GM12878 (cell line): ENCODE data around the gene NFAM1. TPM values are rescaled to one million over a fixed set of nuclear protein-coding genes. Genes with fewer than 3 reads are reported as not detected.
A peak's percentile ranks its signal among the peaks of the same experiment; 100 is the strongest.

Experiments used
- ATAC-seq: fragments of 200-7000 bp; cut with Tn5 transposase; 3 replicates; pipeline ENCODE4 v1.9.1; 2020; ENCODE audit warnings: mild to moderate bottlenecking, moderate library complexity
- BruUV-seq: library from RNA; stranded (reverse); fragments of 400-500 nt; replicated peaks from 2 replicates; lab custom pipeline; 2021; lab: Mats Ljungman, UMichigan
- CTCF ChIA-PET: fragments of 300-600 bp; sonication (Branson Sonifier 250); formaldehyde crosslinking; extraction: SDS; loops from one replicate; lab custom pipeline; 2021; ENCODE audit warnings: inconsistent platforms; lab: Yijun Ruan, JAX
- POLR2A ChIA-PET: fragments of 350-600 bp; formaldehyde crosslinking; extraction: SDS; loops from one replicate; lab custom pipeline; 2021; ENCODE audit warnings: inconsistent platforms; lab: Charles Lee
- RAD21 ChIA-PET: fragments of 300-600 bp; sonication (Branson Sonifier 250); formaldehyde crosslinking; loops from one replicate; lab custom pipeline; 2023; ENCODE audit warnings: antibody characterized with exemption; ENCODE audit not compliant: unreplicated experiment; lab: Charles Lee
- SMC1A ChIA-PET: fragments of 300-600 bp; sonication (Branson Sonifier 250); formaldehyde crosslinking; loops from one replicate; lab custom pipeline; 2023; ENCODE audit not compliant: unreplicated experiment, uncharacterized antibody; lab: Charles Lee
- DNase-seq: peaks from one replicate; pipeline ENCODE4 v3.0.0-alpha.2; 2011; ENCODE audit warnings: low read depth, low spot score
- FAIRE-seq: peaks from 3 replicates; lab custom pipeline; 2011; peaks lifted over from hg19 to GRCh38; lab: Jason Lieb, UNC
- H2AFZ ChIP-seq: 2 replicates; pipeline ENCODE4 v1.6.0; 2011; ENCODE audit warnings: low read depth, low read length, control low read depth; ENCODE audit not compliant: control insufficient read depth
- H3K27ac ChIP-seq: 2 replicates; pipeline ENCODE4 v1.5.1; 2011; ENCODE audit warnings: control low read depth; ENCODE audit not compliant: control insufficient read depth, insufficient read depth
- H3K27me3 ChIP-seq, 2 experiments: replicated peaks in 1 of 2; 2 replicates each; pipeline versions ENCODE4 v1.6.0 to v1.6.1; 2011; ENCODE audit warnings: low read length in 1 of 2; ENCODE audit not compliant: control insufficient read depth in 2 of 2, insufficient read depth in 2 of 2
- H3K36me3 ChIP-seq, 2 experiments: 2 replicates each; pipeline ENCODE4 v1.5.1; 2011; ENCODE audit warnings: low read length in 1 of 2; ENCODE audit not compliant: control insufficient read depth in 2 of 2, insufficient read depth in 2 of 2
- H3K4me1 ChIP-seq: 2 replicates; pipeline ENCODE4 v1.6.1; 2011; ENCODE audit warnings: mild to moderate bottlenecking, low read length, moderate library complexity, mixed read lengths; ENCODE audit not compliant: control insufficient read depth, insufficient read depth
- H3K4me2 ChIP-seq: 2 replicates; pipeline ENCODE4 v1.6.0; 2011; ENCODE audit warnings: control low read depth; ENCODE audit not compliant: control insufficient read depth, insufficient read depth
- H3K4me3 ChIP-seq: fragments of 200-600 bp; sonication (generic); 2 replicates; pipeline ENCODE4 v1.5.1; 2016
- H3K79me2 ChIP-seq: 2 replicates; pipeline ENCODE4 v1.6.0; 2011; ENCODE audit warnings: low read length; ENCODE audit not compliant: control insufficient read depth, insufficient read depth
- H3K9ac ChIP-seq: 2 replicates; pipeline ENCODE4 v1.8.0; 2011; ENCODE audit warnings: low read length, control low read depth, mixed read lengths; ENCODE audit not compliant: control insufficient read depth, insufficient read depth
- H3K9me3 ChIP-seq: replicated peaks from 3 replicates; pipeline ENCODE4 v1.5.1; 2011; ENCODE audit warnings: mild to moderate bottlenecking, low read length; ENCODE audit not compliant: control insufficient read depth, insufficient read depth
- H4K20me1 ChIP-seq: 2 replicates; pipeline ENCODE4 v1.6.0; 2011; ENCODE audit not compliant: control insufficient read depth, insufficient read depth
- BCLAF1 ChIP-seq: fragments of 450-650 bp; IDR thresholded peaks from 2 replicates; pipeline ENCODE4 v1.6.1; 2017; ENCODE audit warnings: antibody characterized with exemption, mild to moderate bottlenecking, moderate library complexity
- CEBPZ ChIP-seq: fragments of 150-350 bp; IDR thresholded peaks from 2 replicates; pipeline ENCODE4 v1.6.1; 2016; ENCODE audit warnings: low read depth, low read length
- ETV6 ChIP-seq, 2 experiments: fragments of 450-650 bp in 1 of 2; IDR thresholded peaks in 1 of 2; conservative IDR thresholded peaks in 1 of 2; 2 replicates each; pipeline ENCODE4 v1.6.1; 2014; ENCODE audit warnings: antibody characterized with exemption in 1 of 2, borderline replicate concordance in 1 of 2, low read depth in 1 of 2, mild to moderate bottlenecking in 1 of 2, moderate library complexity in 1 of 2
- GABPA ChIP-seq: IDR thresholded peaks from 2 replicates; pipeline ENCODE4 v1.6.1; 2014; ENCODE audit warnings: antibody characterized with exemption, low read depth, mild to moderate bottlenecking, inconsistent platforms
- KAT2A ChIP-seq: conservative IDR thresholded peaks from 2 replicates; pipeline ENCODE4 v1.6.1; 2011; ENCODE audit warnings: low read depth, low read length; ENCODE audit not compliant: control insufficient read depth
- MXI1 ChIP-seq: fragments of 150-350 bp; IDR thresholded peaks from 2 replicates; pipeline ENCODE4 v1.6.1; 2011; ENCODE audit warnings: low read depth, mild to moderate bottlenecking, inconsistent platforms, low read length, improper control_type of control experiment
- NRF1 ChIP-seq: conservative IDR thresholded peaks from 2 replicates; pipeline ENCODE4 v1.6.1; 2011; ENCODE audit warnings: mild to moderate bottlenecking, low read depth, low read length, improper control_type of control experiment
- PAX5 ChIP-seq: IDR thresholded peaks from 2 replicates; pipeline ENCODE4 v1.6.1; 2011; ENCODE audit warnings: low read depth, low read length, borderline replicate concordance
- RCOR1 ChIP-seq: conservative IDR thresholded peaks from 2 replicates; pipeline ENCODE4 v1.6.1; 2012; ENCODE audit warnings: low read depth, low read length, improper control_type of control experiment
- SP1 ChIP-seq: IDR thresholded peaks from one replicate; pipeline ENCODE4 v1.6.1; 2011; ENCODE audit warnings: low read depth, low read length
- TCF12 ChIP-seq: IDR thresholded peaks from 2 replicates; pipeline ENCODE4 v1.6.1; 2011; ENCODE audit warnings: low read depth, mild to moderate bottlenecking, low read length
- WRNIP1 ChIP-seq: IDR thresholded peaks from 2 replicates; pipeline ENCODE4 v1.6.1; 2011; ENCODE audit warnings: low read depth, low read length, improper control_type of control experiment, borderline replicate concordance
- ZBTB4 ChIP-seq: fragments of 450-650 bp; formaldehyde crosslinking; IDR thresholded peaks from 2 replicates; pipeline ENCODE4 v1.4.0; 2022; ENCODE audit warnings: mild to moderate bottlenecking, moderate library complexity
- ZZZ3 ChIP-seq: IDR thresholded peaks from 2 replicates; pipeline ENCODE4 v1.6.1; 2011; ENCODE audit warnings: low read depth; ENCODE audit not compliant: control insufficient read depth, insufficient read length
- WGBS: methylation state at CpG from one replicate; pipeline ENCODE4 v1.1.6; 2016; ENCODE audit warnings: low lambda C conversion rate; ENCODE audit not compliant: insufficient replicate concordance, insufficient coverage; ENCODE audit errors: missing lambda C conversion rate; 5-methylcytosine and 5-hydroxymethylcytosine counted together
- in situ Hi-C: fragments of 300-500 bp; cut with MboI; formaldehyde crosslinking; loops from 9 replicates; pipeline ENCODE4 v1.14.3; 2018; ENCODE audit warnings: mixed read lengths
- intact Hi-C: fragments of 100-400 bp; cut with micrococcal nuclease; formaldehyde crosslinking; loops from one replicate; pipeline ENCODE4 v1.14.2; 2022; ENCODE audit not compliant: unreplicated experiment
- polyA plus RNA-seq, 11 experiments: library from polyadenylated mRNA; depleted of rRNA in 4 of 11; unstranded in 6 of 11; stranded (reverse) in 5 of 11; fragments of >200 nt; fragmentation: Nextera tagmentation in 4 of 11; fragmentation: Illumina TruSeq in 1 of 11; extraction: Ambion mirVana in 4 of 11; extraction: Trizol in 1 of 11; gene quantifications; 1 replicate in 1 of 11; 2 replicates in 10 of 11; pipeline versions ENCODE4 v1.2.1 to v1.2.3, GENCODE V29; 2011 to 2016; ENCODE audit warnings: inconsistent platforms in 2 of 11, missing spikeins in 2 of 11, low read depth in 1 of 11
- total RNA-seq, 4 experiments: library from RNA; depleted of rRNA in 3 of 4; stranded (reverse); fragments of >200 nt in 3 of 4; fragmentation: Illumina TruSeq in 1 of 4; extraction: Trizol in 1 of 4; gene quantifications; 2 replicates each; pipeline versions ENCODE4 v1.2.1 to v1.2.3, GENCODE V29; 2013 to 2021

NFAM1 gene
- total and polyA plus RNA-seq, 10 of the 15 experiments (the other 5 are each of a cell fraction or from before 2014, with no cell fraction given), result 0.13 to 1.3 (median 0.24) TPM; not detected in 3

DNA sequence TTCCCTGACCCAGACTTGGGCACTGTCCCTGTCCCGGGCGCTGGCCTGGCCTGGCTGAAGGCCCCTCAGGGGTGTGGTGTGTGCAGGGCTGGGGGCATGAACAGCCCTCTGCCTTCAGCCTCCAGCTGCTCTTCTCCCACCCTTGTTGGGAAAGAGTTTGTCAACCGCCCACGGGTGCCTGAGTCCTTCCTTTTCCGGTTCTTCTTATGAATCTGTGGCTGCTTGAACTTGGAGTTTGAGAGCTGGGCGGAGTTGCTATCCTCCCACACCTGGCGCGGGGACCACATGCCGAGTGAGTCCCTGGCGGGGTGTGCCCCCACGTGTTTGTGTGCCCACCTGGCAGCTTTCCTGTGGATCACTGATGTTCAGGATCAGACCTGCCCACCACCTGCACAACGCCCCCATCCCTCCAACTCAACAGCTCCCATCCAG lies 13.4 kb downstream of the NFAM1 start:
- ATAC-seq, result peak; percentile 11
- H3K4me3 ChIP-seq, result peak overlapping the region; percentile 23; the same call in 1 of the 2 replicates
- H3K27ac ChIP-seq, result peak overlapping the region; percentile 80
- H3K36me3 ChIP-seq, result no peaks in the 10 kb centered on the region
- no peaks in the 10 kb centered on the region for H4K20me1 ChIP-seq
- H3K4me2 ChIP-seq, result peak overlapping the region; percentile 83
- 45% methylated on average over 12 of the region's 12 CpGs for WGBS
- peak overlapping the region; percentile 15; the same call in 1 of the 2 replicates for H2AFZ ChIP-seq
- H3K4me1 ChIP-seq, result peaks cover 27% of the 10 kb centered on the region
- H3K9ac ChIP-seq, result peak overlapping the region; percentile 36
- SMC1A ChIA-PET, result interaction anchor here (0.6 to 3.0 kb wide), 4 partner anchors 10 to 25 kb away, joined by 3 to 20 read pairs (median 4); partner anchors contain the start of gene NFAM1
- intact Hi-C loops, result loop anchor here (5.0 kb wide), 1 partner anchor 52 kb away; no protein-coding TSS in a partner anchor
- no TSS peak for BruUV-seq
- POLR2A ChIA-PET, result interaction anchor here (1.0 to 6.5 kb wide), 4 partner anchors 17 to 38 kb away, joined by 3 to 38 read pairs (median 7); no protein-coding TSS in a partner anchor
- RAD21 ChIA-PET, result interaction anchor here (0.7 to 6.0 kb wide), 7 partner anchors 17 to 49 kb away, joined by 3 to 33 read pairs (median 4); no protein-coding TSS in a partner anchor
- in situ Hi-C loops, result no loop called here
- FAIRE-seq, result no peak
- no peaks in the 10 kb centered on the region for H3K79me2 ChIP-seq
- CTCF ChIA-PET, result interaction anchor here (1.0 to 3.2 kb wide), 4 partner anchors 18 to 26 kb away, joined by 3 to 13 read pairs (median 6); no protein-coding TSS in a partner anchor
- H3K9me3 ChIP-seq, result no peaks in the 10 kb centered on the region
- no peak for DNase-seq
- no peaks in the 10 kb centered on the region for H3K27me3 ChIP-seq
- TF ChIP-seq RCOR1, result no peak
- no peak for TF ChIP-seq SP1
- TF ChIP-seq BCLAF1, result no peak
- no peak for TF ChIP-seq ETV6 (conservative IDR thresholded peaks at IDR 0.05 in 1 of 2, IDR thresholded peaks at IDR 0.05 in 1 of 2; ENCODE audit: borderline replicate concordance in 1 of 2, low read depth in 1 of 2)
- no peak for TF ChIP-seq ZBTB4
- no peak for TF ChIP-seq MXI1
- no peak for TF ChIP-seq KAT2A
- no peak for TF ChIP-seq ZZZ3
- no peak for TF ChIP-seq GABPA
- no peak for TF ChIP-seq PAX5
- TF ChIP-seq NRF1, result no peak
- TF ChIP-seq WRNIP1, result no peak
- TF ChIP-seq CEBPZ, result no peak
- TF ChIP-seq TCF12, result peak; percentile 49; the same call in 1 of the 2 replicates
